ENCODE measurements around the gene CYSTM1.
"Not testable (repeated sequence)": the region's sequence is repeated elsewhere in the genome, so short reads cannot be mapped to it uniquely, and the experiment has no call there.

CYSTM1 gene

DNA sequence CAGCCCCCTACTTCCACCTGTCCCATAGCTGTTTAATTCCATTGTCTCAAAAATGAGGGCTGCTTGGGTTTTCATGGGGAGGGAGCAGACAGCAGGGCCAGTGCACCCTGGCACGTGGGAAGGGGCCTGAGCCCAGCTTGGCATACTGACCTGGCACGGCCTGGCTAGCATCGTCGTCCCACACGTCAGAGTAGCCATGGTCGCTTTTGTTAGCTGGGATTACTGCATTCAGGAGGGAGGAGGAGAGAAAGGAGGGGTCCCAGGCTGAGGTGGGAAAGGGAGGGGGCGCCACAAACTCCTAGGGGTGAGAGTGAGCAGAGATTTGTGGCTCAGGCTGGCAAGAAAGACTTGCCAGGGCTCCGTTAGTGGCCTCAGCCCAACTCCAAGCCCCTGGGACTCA, 21.1 kb upstream of the CYSTM1 start:
- no peak for DNase-seq (ENCODE audit: low read depth)
- no peak overlapping the region for H3K4me3 ChIP-seq (ENCODE audit: control insufficient read depth, low read depth, low read length)
- TF ChIP-seq, protein P1, sequence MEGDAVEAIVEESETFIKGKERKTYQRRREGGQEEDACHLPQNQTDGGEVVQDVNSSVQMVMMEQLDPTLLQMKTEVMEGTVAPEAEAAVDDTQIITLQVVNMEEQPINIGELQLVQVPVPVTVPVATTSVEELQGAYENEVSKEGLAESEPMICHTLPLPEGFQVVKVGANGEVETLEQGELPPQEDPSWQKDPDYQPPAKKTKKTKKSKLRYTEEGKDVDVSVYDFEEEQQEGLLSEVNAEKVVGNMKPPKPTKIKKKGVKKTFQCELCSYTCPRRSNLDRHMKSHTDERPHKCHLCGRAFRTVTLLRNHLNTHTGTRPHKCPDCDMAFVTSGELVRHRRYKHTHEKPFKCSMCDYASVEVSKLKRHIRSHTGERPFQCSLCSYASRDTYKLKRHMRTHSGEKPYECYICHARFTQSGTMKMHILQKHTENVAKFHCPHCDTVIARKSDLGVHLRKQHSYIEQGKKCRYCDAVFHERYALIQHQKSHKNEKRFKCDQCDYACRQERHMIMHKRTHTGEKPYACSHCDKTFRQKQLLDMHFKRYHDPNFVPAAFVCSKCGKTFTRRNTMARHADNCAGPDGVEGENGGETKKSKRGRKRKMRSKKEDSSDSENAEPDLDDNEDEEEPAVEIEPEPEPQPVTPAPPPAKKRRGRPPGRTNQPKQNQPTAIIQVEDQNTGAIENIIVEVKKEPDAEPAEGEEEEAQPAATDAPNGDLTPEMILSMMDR (IDR thresholded peaks at IDR 0.05; ENCODE audit: control insufficient read depth, insufficient read depth, low read depth, low read length, missing control alignments): no peak

DNA sequence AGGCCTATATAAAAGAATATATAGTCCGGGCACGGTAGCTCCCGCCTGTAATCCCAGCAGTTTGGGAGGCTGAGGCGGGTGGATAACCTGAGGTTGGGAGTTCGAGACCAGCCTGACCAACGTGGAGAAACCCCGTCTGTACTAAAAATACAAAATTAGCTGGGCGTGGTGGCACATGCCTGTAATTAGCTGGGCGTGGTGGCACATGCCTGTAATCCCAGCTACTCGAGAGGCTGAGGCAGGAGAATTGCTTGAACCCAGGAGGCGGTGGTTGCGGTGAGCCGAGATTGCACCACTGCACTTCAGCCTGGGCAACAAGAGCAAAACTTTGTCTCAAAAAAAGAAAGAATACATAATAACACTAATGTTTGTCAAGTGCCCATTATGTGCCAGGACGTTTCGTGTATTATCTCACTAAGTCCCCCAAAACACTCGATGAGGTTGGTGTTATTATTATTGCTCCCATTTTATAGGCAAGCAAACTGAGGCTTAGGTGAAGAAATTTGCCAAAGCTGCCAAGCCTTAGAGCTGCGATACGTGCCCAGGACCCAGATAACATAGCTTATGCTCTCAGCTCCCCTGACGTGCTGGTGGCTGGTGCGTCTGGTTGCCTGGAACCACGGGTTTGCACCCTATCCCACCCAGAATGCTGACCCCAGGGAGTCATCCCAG, 20.1 kb upstream of the CYSTM1 start:
- DNase-seq (ENCODE audit: low read depth); H3K4me3 ChIP-seq (ENCODE audit: control insufficient read depth, low read depth, low read length): not testable (repeated sequence)

DNA sequence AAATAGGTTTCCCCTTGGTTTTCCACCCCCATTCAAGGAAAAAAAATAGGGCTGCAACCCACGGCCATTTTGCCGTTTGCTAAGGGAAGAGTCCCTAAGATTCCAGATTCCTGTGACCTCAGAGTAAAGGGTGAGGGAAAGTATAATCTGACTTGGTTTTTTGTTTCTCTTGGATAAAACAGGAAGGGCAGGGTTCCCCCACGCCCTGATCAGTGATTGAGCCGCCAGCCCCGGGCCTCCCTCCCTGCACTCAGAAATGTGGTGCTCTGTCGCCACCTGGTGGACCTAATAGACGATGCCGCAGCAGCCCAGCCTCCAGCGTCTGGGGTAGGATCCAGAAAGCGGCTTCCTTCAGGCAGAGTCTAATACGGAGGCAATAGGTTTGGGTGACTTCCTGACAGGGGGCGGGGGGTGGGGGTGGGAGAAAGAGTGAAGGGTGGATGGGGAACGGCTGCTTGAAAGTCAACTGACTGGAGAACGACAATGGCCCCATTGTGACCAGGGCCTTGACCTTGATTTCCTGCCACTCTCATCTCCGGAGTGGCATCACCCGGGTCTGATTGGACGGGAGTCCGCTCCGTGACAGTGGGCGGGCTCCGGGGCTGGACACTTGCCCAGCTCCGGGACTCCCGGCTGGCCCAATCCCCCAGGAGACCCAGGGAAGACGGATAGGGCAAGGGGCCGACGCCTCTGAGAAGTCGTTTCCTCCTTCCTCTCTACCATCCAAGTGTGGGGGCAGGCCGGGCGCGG, 17.8 kb upstream of the CYSTM1 start:
- DNase-seq (ENCODE audit: low read depth): no peak
- peak overlapping the region; percentile 49 for H3K4me3 ChIP-seq (ENCODE audit: control insufficient read depth, low read depth, low read length)
- TF ChIP-seq, protein P1 (IDR thresholded peaks at IDR 0.05; ENCODE audit: control insufficient read depth, insufficient read depth, low read depth, low read length, missing control alignments): peak; percentile 88

DNA sequence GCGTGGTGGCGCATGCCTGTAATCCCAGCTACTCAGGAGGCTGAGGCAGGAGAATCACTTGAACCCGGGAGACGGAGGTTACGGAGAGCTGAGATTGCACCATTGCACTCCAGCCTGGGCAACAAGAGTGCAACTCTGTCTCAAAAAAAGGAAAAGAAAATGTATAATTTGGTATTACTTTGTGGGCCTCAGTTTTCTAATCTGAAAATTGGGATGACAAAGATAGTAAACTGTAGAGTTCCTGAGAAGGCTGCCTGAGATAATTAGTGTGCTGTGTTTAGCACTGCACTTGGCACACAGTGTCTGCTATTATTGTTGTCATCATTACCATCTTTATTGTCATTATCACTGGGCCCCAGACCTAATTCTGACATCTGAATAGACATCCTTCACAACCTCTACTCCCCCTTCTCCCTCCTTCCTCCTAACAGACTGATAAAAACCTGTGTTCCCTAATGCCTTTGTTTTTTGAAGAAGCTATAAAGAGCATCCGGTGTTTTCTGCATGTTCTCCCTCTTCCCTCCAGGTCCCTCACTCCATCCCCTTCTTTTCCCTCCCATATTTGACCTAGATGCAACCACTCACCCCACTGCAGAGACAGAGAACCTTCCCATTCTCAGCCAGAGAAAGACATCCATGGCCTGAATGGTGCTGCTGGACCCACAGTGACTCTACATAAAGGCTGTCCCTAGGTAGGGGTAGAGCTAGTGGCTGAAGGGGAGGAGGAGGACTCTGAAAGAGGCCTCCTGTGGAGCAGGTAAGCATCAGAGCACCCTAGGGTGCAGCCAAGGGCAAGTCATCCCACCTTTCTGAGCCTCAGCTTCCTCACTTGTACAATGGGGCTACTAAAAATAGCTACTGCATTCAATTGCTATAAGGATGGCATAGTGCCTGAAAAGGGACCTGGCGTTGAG, 15.7 kb upstream of the CYSTM1 start:
- TF ChIP-seq, protein P1 (IDR thresholded peaks at IDR 0.05; ENCODE audit: control insufficient read depth, insufficient read depth, low read depth, low read length, missing control alignments): no peak
- DNase-seq (ENCODE audit: low read depth): no peak
- no peak overlapping the region for H3K4me3 ChIP-seq (ENCODE audit: control insufficient read depth, low read depth, low read length)

DNA sequence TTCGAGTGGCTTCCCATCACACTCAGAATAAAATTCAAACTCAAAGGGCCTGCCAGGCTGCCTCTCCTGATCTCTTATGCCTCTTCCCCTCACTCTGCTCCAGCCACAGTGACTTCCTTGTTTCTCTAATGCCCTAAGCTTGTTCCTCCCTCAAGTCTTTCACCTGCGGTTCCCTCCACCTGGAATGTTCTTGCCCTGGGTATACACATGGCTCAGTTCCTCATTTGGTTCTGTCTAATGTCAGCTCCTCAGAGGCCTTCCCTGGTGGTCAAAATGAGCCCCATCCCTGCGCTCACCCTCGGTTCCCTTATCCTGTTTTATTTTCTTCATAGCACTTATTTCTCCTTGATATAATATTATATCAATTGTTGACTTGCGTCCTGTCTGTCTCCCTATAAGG, 12.7 kb upstream of the CYSTM1 start:
- no peak for DNase-seq (ENCODE audit: low read depth)
- TF ChIP-seq, protein P1 (IDR thresholded peaks at IDR 0.05; ENCODE audit: control insufficient read depth, insufficient read depth, low read depth, low read length, missing control alignments): no peak
- H3K4me3 ChIP-seq (ENCODE audit: control insufficient read depth, low read depth, low read length): no peak overlapping the region

DNA sequence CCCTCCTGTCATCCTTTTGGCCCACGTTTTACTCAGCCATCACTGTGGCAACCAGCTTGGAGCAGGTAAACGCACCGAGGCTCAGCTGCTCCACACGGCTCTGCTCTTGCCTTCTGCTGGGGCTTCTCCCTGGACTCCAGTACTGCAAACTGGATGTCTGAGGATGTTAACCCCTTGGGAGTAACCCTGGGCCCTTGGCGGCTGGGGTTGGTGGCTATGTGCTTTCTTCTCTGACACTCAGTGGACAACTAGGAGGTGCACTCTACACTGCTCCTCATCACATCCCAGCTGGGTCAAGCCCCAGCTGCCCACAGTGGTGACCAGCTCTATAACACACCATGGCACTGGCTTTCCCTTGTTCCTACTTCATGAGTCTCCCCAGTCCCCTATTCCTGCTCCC, 12.2 kb upstream of the CYSTM1 start:
- TF ChIP-seq, protein P1 (IDR thresholded peaks at IDR 0.05; ENCODE audit: control insufficient read depth, insufficient read depth, low read depth, low read length, missing control alignments): no peak
- no peak for DNase-seq (ENCODE audit: low read depth)
- H3K4me3 ChIP-seq (ENCODE audit: control insufficient read depth, low read depth, low read length): no peak overlapping the region
